ENCODE data around the gene IRGM.
"Not testable (repeated sequence)": the region's sequence is repeated elsewhere in the genome, so short reads cannot be mapped to it uniquely, and the experiment has no call there.

IRGM gene

DNA sequence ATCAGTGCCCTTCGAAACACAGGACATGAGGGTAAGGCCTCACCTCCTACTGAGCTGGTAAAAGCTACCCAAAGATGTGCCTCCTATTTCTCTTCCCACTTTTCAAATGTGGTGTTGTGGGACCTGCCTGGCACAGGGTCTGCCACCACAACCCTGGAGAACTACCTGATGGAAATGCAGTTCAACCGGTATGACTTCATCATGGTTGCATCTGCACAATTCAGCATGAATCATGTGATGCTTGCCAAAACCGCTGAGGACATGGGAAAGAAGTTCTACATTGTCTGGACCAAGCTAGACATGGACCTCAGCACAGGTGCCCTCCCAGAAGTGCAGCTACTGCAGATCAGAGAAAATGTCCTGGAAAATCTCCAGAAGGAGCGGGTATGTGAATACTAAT is 1.9 kb downstream of the IRGM start:
- in situ Hi-C loops (cut with HindIII; ENCODE audit: low sequenced_read_pairs), result no loop called here
- DNase-seq (ENCODE audit: low read depth), result no peak
- no peak overlapping the region for H3K4me3 ChIP-seq (ENCODE audit: low read depth, low read length)
- TF ChIP-seq, protein P1, sequence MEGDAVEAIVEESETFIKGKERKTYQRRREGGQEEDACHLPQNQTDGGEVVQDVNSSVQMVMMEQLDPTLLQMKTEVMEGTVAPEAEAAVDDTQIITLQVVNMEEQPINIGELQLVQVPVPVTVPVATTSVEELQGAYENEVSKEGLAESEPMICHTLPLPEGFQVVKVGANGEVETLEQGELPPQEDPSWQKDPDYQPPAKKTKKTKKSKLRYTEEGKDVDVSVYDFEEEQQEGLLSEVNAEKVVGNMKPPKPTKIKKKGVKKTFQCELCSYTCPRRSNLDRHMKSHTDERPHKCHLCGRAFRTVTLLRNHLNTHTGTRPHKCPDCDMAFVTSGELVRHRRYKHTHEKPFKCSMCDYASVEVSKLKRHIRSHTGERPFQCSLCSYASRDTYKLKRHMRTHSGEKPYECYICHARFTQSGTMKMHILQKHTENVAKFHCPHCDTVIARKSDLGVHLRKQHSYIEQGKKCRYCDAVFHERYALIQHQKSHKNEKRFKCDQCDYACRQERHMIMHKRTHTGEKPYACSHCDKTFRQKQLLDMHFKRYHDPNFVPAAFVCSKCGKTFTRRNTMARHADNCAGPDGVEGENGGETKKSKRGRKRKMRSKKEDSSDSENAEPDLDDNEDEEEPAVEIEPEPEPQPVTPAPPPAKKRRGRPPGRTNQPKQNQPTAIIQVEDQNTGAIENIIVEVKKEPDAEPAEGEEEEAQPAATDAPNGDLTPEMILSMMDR (IDR thresholded peaks at IDR 0.05; ENCODE audit: low read depth, low read length, missing control alignments), result no peak

DNA sequence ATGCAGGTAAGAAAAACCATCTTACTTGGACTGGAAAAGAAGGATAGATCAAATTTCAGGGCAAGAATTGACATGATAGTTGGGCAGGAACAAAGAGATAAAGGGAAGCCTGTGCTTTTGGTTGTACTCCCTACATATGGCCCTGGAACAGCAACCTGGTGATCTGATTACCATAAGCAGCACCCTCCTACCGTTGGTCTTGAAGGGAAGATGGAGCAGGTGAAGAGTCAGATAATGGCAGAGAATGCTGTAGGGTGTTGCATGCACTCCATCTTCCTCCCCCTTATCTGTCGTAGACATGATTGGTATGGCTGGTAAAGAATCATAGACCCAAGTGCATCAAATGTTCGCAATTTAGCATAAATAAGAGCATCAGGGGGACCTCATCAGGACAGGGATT is 4.7 kb downstream of the IRGM start:
- TF ChIP-seq, protein P1 (IDR thresholded peaks at IDR 0.05; ENCODE audit: low read depth, low read length, missing control alignments), result no peak
- no peak overlapping the region for H3K4me3 ChIP-seq (ENCODE audit: low read depth, low read length)
- in situ Hi-C loops (cut with HindIII; ENCODE audit: low sequenced_read_pairs), result no loop called here
- no peak for DNase-seq (ENCODE audit: low read depth)

DNA sequence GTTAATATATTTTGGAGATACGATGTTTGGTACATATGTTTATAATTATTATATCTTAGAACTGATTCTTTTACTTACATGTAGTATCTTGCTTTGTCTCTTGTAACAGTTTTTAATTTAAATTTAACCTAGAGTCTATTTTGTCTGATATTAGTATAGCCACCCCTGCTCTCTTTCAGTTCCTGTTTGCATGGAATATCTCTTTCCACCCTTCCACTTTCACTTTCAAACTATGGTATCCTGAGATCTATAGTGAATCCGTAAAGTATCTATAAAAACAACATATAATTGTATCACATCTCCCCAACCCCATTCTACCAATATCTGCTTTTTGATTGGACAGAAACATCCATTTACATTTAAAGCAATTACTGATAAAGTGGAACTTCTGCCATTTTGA is 7.2 kb downstream of the IRGM start:
- no peak overlapping the region for H3K4me3 ChIP-seq (ENCODE audit: low read depth, low read length)
- DNase-seq (ENCODE audit: low read depth), result no peak
- TF ChIP-seq, protein P1 (IDR thresholded peaks at IDR 0.05; ENCODE audit: low read depth, low read length, missing control alignments), result no peak

DNA sequence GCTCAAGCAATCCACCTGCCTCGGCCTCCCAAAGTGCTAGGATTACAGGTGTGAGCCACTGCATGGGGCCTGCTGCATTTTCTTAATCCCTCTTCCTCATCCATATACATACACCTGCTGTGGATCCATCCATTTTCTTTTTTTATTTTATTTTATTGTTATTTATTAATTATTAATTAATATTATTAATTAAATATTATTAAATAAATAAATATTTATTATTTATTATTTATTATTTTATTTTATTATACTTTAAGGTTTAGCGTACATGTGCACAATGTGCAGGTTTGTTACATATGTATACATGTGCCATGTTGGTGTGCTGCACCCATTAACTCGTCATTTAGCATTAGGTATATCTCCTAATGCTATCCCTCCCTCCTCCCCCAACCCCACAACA is 10.4 kb downstream of the IRGM start:
- in situ Hi-C loops (cut with HindIII; ENCODE audit: low sequenced_read_pairs); H3K4me3 ChIP-seq (ENCODE audit: low read depth, low read length); DNase-seq (ENCODE audit: low read depth): not testable (repeated sequence)

More for the DNA sequence above, 7.2 kb downstream of the IRGM start:
- in situ Hi-C loops (cut with HindIII; ENCODE audit: low sequenced_read_pairs), result no loop called here

DNA sequence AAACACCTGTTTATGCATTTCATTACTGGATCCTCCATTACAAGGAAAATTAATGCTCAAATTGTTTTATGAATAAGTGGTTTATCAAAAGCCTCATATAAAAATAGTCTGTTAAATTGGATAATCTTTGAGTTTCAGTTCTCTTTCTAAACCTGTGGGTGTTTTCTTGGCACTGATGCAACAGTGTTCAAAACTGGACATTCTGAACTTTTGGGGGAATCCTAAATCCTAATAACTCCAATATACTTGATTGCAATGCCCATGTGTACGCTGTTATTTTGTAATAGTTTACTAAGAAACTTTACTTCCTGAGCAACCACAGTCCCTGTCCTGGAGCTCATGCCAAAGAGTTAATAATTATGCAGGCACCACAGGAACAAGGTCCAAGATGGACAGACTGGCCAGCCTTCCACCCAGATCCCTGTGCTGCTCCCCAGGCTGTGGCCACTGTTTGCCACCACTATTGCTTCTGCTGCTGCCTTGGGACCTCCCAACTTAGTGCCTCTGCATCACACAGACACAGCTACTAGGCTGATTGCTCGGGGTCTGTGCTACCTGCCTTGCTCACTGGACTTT is 14.0 kb downstream of the IRGM start:
- in situ Hi-C loops (cut with HindIII; ENCODE audit: low sequenced_read_pairs), result no loop called here
- DNase-seq (ENCODE audit: low read depth), result no peak
- TF ChIP-seq, protein P1 (IDR thresholded peaks at IDR 0.05; ENCODE audit: low read depth, low read length, missing control alignments), result no peak
- H3K4me3 ChIP-seq (ENCODE audit: low read depth, low read length), result no peak overlapping the region

DNA sequence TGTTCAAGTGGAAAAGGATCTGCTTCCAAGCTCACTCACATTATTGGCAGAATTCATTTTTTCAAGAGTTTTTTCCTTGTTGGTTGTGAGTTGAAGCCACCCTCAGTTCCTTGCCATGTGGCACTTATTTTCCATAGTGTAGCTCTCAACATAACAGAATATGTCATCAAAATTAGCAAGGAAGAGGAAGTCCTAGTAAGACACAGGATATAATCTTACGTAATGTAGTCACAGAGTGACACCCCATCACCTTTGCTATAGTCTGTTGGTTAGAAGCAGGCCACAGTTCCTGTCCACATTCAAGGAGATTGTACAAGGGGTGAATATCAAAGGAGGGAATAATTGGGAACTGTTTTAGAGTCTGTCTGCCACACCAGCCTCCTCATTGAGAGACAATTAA is 15.7 kb downstream of the IRGM start:
- no peak overlapping the region for H3K4me3 ChIP-seq (ENCODE audit: low read depth, low read length)
- in situ Hi-C loops (cut with HindIII; ENCODE audit: low sequenced_read_pairs), result no loop called here
- DNase-seq (ENCODE audit: low read depth), result no peak
- TF ChIP-seq, protein P1 (IDR thresholded peaks at IDR 0.05; ENCODE audit: low read depth, low read length, missing control alignments), result no peak

DNA sequence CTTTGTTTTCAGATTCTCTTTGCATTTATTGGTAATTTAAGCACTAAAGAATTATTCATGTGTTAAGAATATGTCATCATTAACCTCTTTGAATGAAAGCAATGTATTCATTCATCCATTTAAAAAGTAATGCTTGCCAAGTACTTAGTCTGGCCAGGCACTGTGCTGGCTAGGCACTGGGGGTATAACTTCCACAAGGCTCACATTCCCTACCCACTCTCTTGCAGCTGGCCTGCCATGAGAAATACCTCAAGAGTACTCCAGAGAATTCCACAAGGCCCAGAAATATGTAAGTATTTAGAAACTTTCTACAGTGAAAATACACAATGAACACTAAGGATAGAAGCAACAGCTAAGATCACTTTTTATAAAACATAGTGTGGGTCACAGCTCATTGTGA is 33.0 kb downstream of the IRGM start:
- no peak for DNase-seq (ENCODE audit: low read depth)
- TF ChIP-seq, protein P1 (IDR thresholded peaks at IDR 0.05; ENCODE audit: low read depth, low read length, missing control alignments), result no peak
- no peak overlapping the region for H3K4me3 ChIP-seq (ENCODE audit: low read depth, low read length)
- in situ Hi-C loops (cut with HindIII; ENCODE audit: low sequenced_read_pairs), result no loop called here

All from astrocyte of the cerebellum (primary cell).